SK-N-SH (cell line): Measurements from ENCODE around the gene PADI4. TPM values are rescaled to one million over a fixed set of nuclear protein-coding genes. Genes with fewer than 3 reads are reported as not detected.

ENCODE experiments used
- CTCF ChIA-PET: fragments of 300-600, 350-600 bp; formaldehyde crosslinking; extraction: SDS; loops from one replicate; lab custom pipeline; 2021; lab: Yijun Ruan, JAX
- POLR2A ChIA-PET: fragments of 350-600 bp; sonication (Branson Sonifier 250); formaldehyde crosslinking; extraction: SDS; loops from one replicate; lab custom pipeline; 2020; ENCODE audit warnings: antibody characterized with exemption, inconsistent platforms; lab: Yijun Ruan, JAX
- DNase-seq: peaks from one replicate; pipeline ENCODE4 v3.0.0; 2012
- H2AFZ ChIP-seq: fragments of 200-600 bp; sonication (generic); 2 replicates; pipeline ENCODE4 v1.8.1; 2016; ENCODE audit warnings: antibody characterized with exemption, mild to moderate bottlenecking, low read depth
- H3F3A ChIP-seq: fragments of 200-600 bp; sonication (generic); replicated peaks from 2 replicates; pipeline ENCODE3; 2016; ENCODE audit warnings: antibody characterized with exemption, mild to moderate bottlenecking; ENCODE audit not compliant: insufficient read depth
- H3K27ac ChIP-seq, 2 experiments: fragments of 200-500 bp in 1 of 2; fragments of 200-600 bp in 1 of 2; sonication (Bioruptor generic) in 1 of 2; sonication (generic), shearing (Covaris generic) in 1 of 2; 2 replicates each; pipeline versions ENCODE4 v1.5.1 to v1.6.1; 2014 to 2016; ENCODE audit warnings: low read depth in 2 of 2, inconsistent platforms in 1 of 2, low read length in 1 of 2, mild to moderate bottlenecking in 1 of 2, mixed read lengths in 1 of 2
- H3K27me3 ChIP-seq: fragments of 200-600 bp; sonication (generic), shearing (Covaris generic); 2 replicates; pipeline ENCODE4 v1.6.1; 2016; ENCODE audit warnings: mixed run types; ENCODE audit not compliant: insufficient read depth
- H3K36me3 ChIP-seq, 2 experiments: fragments of 200-500 bp in 1 of 2; fragments of 200-600 bp in 1 of 2; sonication (Bioruptor generic) in 1 of 2; sonication (generic) in 1 of 2; replicated peaks in 1 of 2; 2 replicates each; pipeline versions ENCODE3 to v1.5.1; 2014 to 2016; ENCODE audit warnings: low read length in 1 of 2, mild to moderate bottlenecking in 1 of 2; ENCODE audit not compliant: insufficient read depth in 2 of 2, control insufficient read depth in 1 of 2
- H3K4me1 ChIP-seq, 2 experiments: fragments of 200-500 bp in 1 of 2; fragments of 200-600 bp in 1 of 2; sonication (Bioruptor generic) in 1 of 2; sonication (generic), shearing (Covaris generic) in 1 of 2; 2 replicates each; pipeline versions ENCODE4 v1.5.1 to v1.6.1; 2014 to 2016; ENCODE audit warnings: low read depth in 1 of 2, low read length in 1 of 2, mixed run types in 1 of 2; ENCODE audit not compliant: insufficient read depth in 2 of 2, control insufficient read depth in 1 of 2
- H3K4me2 ChIP-seq: fragments of 200-600 bp; sonication (generic), shearing (Covaris generic); 2 replicates; pipeline ENCODE4 v1.6.1; 2017; ENCODE audit warnings: mixed run types
- H3K4me3 ChIP-seq, 2 experiments: fragments of 200-500 bp in 1 of 2; fragments of 200-600 bp in 1 of 2; sonication (Bioruptor generic) in 1 of 2; sonication (generic), shearing (Covaris generic) in 1 of 2; 2 replicates each; pipeline versions ENCODE4 v1.5.1 to v1.8.1; 2014 to 2016; ENCODE audit warnings: low read depth in 2 of 2, inconsistent platforms in 1 of 2, low read length in 1 of 2, mild to moderate bottlenecking in 1 of 2, mixed read lengths in 1 of 2, moderate library complexity in 1 of 2
- H3K79me2 ChIP-seq: fragments of 200-600 bp; sonication (generic); 2 replicates; pipeline ENCODE4 v1.8.1; 2017; ENCODE audit warnings: mild to moderate bottlenecking; ENCODE audit not compliant: insufficient read depth
- H3K9ac ChIP-seq: fragments of 200-600 bp; sonication (generic); 2 replicates; pipeline ENCODE4 v1.6.1; 2017; ENCODE audit warnings: mixed run types
- H3K9me2 ChIP-seq: fragments of 200-600 bp; sonication (generic); 2 replicates; pipeline ENCODE4 v1.6.1; 2017; ENCODE audit warnings: mixed run types
- H3K9me3 ChIP-seq: fragments of 200-600 bp; sonication (generic); 2 replicates; pipeline ENCODE4 v1.6.1; 2017; ENCODE audit warnings: mixed run types, mild to moderate bottlenecking, moderate library complexity
- H4K20me1 ChIP-seq: fragments of 200-600 bp; sonication (generic); 2 replicates; pipeline ENCODE4 v1.6.1; 2017; ENCODE audit warnings: mild to moderate bottlenecking, mixed run types; ENCODE audit not compliant: insufficient read depth
- FOXM1 ChIP-seq: IDR thresholded peaks from 2 replicates; pipeline ENCODE4 v1.4.0; 2012; ENCODE audit warnings: low read depth, mild to moderate bottlenecking
- GABPA ChIP-seq: IDR thresholded peaks from 2 replicates; pipeline ENCODE4 v1.4.0; 2012; ENCODE audit warnings: low read depth, mild to moderate bottlenecking
- GATA2 ChIP-seq: sonication (generic); formaldehyde crosslinking; IDR thresholded peaks from 2 replicates; pipeline ENCODE4 v1.5.0; 2020; ENCODE audit warnings: mild to moderate bottlenecking, missing genetic modification reagents
- MEF2A ChIP-seq: IDR thresholded peaks from 2 replicates; pipeline ENCODE4 v1.4.0; 2012; ENCODE audit warnings: low read depth, borderline replicate concordance
- NFIC ChIP-seq: IDR thresholded peaks from 2 replicates; pipeline ENCODE4 v1.4.0; 2012; ENCODE audit warnings: borderline replicate concordance
- TCF12 ChIP-seq: IDR thresholded peaks from 2 replicates; pipeline ENCODE4 v1.4.0; 2012
- WGBS: methylation state at CpG from one replicate; pipeline ENCODE4 v1.1.6; 2017; ENCODE audit warnings: low lambda C conversion rate; 5-methylcytosine and 5-hydroxymethylcytosine counted together
- polyA plus RNA-seq, 3 experiments: library from polyadenylated mRNA; depleted of rRNA; stranded (reverse); fragments of >200 nt; gene quantifications; 2 replicates each; pipeline ENCODE4 v1.2.3, GENCODE V29; 2012
- TF ChIP-seq, protein P1 (sequence below): fragments of 150-350 bp; IDR thresholded peaks from 2 replicates; pipeline ENCODE4 v1.6.1; 2016; ENCODE audit warnings: mild to moderate bottlenecking, low read depth, low read length
- TF ChIP-seq, protein P2 (sequence below): IDR thresholded peaks from 2 replicates; pipeline ENCODE4 v1.4.0; 2012; ENCODE audit warnings: low read depth, borderline replicate concordance

Gene PADI4
- polyA plus RNA-seq, 1 of the 3 experiments (the other 2 are of a cell fraction) = not detected

DNA sequence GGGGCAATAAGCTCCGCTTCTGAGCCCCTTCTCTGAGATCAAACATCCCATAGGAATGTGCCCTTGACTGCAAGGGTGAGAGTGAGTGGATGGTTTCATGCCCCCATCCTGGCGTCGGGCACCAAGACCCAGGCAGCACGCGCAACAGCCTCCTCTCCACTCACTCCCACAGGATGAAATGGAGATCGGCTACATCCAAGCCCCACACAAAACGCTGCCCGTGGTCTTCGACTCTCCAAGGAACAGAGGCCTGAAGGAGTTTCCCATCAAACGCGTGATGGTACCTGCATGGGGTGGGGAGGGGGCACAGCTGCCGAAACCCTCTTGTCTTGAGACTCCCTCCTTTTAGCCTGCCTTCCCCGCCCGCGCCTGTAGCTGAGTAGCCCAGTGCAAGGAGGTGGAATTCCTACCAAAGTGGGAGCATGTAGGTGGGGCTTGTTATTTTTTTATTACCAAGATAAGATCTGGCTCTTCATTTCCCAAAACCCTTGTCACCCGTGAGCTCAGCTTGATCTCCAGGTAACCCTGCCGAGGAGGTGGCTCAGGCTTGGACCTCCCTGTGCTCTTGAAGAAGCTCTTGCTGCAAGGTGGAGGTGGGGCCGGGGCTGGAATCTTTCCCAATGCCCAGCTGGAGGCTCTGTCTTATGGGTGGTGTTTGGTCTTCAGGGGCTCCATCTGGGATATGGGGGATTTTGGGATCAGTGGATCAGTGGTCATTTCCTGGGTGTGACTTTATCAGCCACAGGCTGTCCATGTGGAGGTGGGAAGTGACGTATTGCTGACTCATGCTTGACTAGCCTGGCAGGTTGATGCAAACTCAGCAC lies 40.0 kb downstream of the PADI4 start:
- H3K4me2 ChIP-seq = no peak overlapping the region
- POLR2A ChIA-PET = no interaction called here

DNA sequence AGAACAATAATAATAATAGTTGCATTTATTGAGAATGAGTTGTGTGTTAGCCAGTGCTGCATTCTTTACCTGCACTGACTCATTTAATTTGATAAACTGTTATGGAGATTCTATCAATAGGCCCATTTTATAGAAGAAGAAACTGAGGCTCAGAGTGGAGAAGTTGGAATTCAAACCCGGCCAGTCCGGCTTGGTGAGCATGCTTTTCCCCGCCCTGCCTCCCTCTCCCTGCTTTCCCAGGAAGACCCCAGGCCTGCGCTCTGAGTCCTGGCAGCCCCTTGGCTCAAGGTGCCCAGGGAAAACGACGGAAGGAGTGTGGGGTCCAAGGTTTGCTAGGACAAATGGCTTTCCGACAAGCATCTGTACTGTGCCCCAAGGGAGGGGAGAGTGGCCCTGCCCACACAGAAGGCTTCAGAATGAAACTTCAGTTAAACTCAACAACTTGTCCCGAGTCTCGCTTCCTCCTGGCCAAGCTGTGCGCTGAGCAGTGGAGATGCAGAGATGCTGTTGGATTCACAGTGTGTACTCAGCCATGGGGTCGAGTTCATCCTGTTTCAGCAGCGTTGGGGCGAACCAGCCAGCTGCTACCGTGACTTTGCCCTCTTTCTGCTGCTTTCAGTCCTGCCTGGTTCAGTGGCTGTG lies 40.7 kb downstream of the PADI4 start:
- POLR2A ChIA-PET = no interaction called here
- no peaks in the 10 kb centered on the region for H3K79me2 ChIP-seq
- H2AFZ ChIP-seq = no peak overlapping the region
- no peaks in the 10 kb centered on the region for H3K9me2 ChIP-seq
- H3K9me3 ChIP-seq = no peaks in the 10 kb centered on the region
- H3K4me2 ChIP-seq = no peak overlapping the region
- WGBS = 79% methylated on average over 8 of the region's 14 CpGs
- H3K9ac ChIP-seq = no peak overlapping the region
- H3K27me3 ChIP-seq = peaks cover 11% of the 10 kb centered on the region; the same call in 1 of the 2 replicates
- no peaks in the 10 kb centered on the region for H3K36me3 ChIP-seq
- H3K4me3 ChIP-seq = no peak overlapping the region
- no peak for TF ChIP-seq GABPA
- no peaks in the 10 kb centered on the region for H3F3A ChIP-seq
- H4K20me1 ChIP-seq = no peaks in the 10 kb centered on the region
- H3K4me1 ChIP-seq = no peaks in the 10 kb centered on the region
- H3K27ac ChIP-seq = no peak overlapping the region
- CTCF ChIA-PET = interaction anchor here (1.1 to 2.6 kb wide), 2 partner anchors 12 to 223 kb away, joined by 4 to 10 read pairs; no protein-coding TSS in a partner anchor
- DNase-seq = no peak

More for the DNA sequence above, 40.0 kb downstream of the PADI4 start:
- H3K9ac ChIP-seq = no peak overlapping the region
- H3K4me1 ChIP-seq = no peaks in the 10 kb centered on the region
- H3K4me3 ChIP-seq = no peak overlapping the region
- no peak overlapping the region for H2AFZ ChIP-seq
- H3K9me3 ChIP-seq = no peaks in the 10 kb centered on the region
- H4K20me1 ChIP-seq = no peaks in the 10 kb centered on the region
- H3K79me2 ChIP-seq = no peaks in the 10 kb centered on the region
- H3F3A ChIP-seq = no peaks in the 10 kb centered on the region
- H3K27me3 ChIP-seq = peaks cover 11% of the 10 kb centered on the region; the same call in 1 of the 2 replicates
- DNase-seq = no peak
- WGBS = 76% methylated on average over 17 of the region's 19 CpGs
- no peaks in the 10 kb centered on the region for H3K9me2 ChIP-seq
- no peak overlapping the region for H3K27ac ChIP-seq
- CTCF ChIA-PET = interaction anchor here (1.0 to 2.6 kb wide), 3 partner anchors 9 to 222 kb away, joined by 3 to 10 read pairs (median 4); no protein-coding TSS in a partner anchor
- TF ChIP-seq GATA2 (no peak), FOXM1 (no peak), MEF2A (no peak), NFIC (no peak), TCF12 (no peak)
- TF ChIP-seq, protein P1, sequence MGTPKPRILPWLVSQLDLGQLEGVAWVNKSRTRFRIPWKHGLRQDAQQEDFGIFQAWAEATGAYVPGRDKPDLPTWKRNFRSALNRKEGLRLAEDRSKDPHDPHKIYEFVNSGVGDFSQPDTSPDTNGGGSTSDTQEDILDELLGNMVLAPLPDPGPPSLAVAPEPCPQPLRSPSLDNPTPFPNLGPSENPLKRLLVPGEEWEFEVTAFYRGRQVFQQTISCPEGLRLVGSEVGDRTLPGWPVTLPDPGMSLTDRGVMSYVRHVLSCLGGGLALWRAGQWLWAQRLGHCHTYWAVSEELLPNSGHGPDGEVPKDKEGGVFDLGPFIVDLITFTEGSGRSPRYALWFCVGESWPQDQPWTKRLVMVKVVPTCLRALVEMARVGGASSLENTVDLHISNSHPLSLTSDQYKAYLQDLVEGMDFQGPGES = no peak
- TF ChIP-seq, protein P2, sequence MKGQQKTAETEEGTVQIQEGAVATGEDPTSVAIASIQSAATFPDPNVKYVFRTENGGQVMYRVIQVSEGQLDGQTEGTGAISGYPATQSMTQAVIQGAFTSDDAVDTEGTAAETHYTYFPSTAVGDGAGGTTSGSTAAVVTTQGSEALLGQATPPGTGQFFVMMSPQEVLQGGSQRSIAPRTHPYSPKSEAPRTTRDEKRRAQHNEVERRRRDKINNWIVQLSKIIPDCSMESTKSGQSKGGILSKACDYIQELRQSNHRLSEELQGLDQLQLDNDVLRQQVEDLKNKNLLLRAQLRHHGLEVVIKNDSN = no peak
- no peaks in the 10 kb centered on the region for H3K36me3 ChIP-seq
